ENCODE results near the gene GYS2. TPM values are rescaled to one million over a fixed set of nuclear protein-coding genes. Genes with fewer than 3 reads are reported as not detected.

GYS2 gene
- total and polyA plus RNA-seq, 3 donors from 2014 or later, result not detected

DNA sequence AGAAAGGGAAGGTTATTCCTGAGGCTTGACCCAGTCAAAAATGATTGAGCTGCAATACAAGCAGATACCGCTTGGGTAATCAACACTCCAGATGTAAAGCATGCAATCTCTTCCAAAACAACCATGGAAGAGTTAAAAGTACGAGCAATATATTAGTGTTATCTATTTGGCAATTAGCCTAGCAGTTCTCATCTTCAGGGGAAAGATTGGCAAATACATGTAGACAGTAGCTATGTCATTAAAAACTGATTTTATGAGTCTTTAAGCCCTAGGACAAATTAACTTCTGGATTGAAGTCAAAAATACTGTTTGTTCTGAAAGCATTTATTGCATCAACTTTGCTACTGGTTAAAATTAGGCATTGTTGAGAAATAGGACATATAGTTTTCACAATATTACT is 9.3 kb upstream of the GYS2 start:
- no peaks in the 10 kb centered on the region for H3K27me3 ChIP-seq
- no peaks in the 10 kb centered on the region for H3K4me1 ChIP-seq
- TF ChIP-seq POLR2A (IDR thresholded peaks at IDR 0.05), result no peak
- TF ChIP-seq, protein P1, sequence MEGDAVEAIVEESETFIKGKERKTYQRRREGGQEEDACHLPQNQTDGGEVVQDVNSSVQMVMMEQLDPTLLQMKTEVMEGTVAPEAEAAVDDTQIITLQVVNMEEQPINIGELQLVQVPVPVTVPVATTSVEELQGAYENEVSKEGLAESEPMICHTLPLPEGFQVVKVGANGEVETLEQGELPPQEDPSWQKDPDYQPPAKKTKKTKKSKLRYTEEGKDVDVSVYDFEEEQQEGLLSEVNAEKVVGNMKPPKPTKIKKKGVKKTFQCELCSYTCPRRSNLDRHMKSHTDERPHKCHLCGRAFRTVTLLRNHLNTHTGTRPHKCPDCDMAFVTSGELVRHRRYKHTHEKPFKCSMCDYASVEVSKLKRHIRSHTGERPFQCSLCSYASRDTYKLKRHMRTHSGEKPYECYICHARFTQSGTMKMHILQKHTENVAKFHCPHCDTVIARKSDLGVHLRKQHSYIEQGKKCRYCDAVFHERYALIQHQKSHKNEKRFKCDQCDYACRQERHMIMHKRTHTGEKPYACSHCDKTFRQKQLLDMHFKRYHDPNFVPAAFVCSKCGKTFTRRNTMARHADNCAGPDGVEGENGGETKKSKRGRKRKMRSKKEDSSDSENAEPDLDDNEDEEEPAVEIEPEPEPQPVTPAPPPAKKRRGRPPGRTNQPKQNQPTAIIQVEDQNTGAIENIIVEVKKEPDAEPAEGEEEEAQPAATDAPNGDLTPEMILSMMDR (IDR thresholded peaks at IDR 0.05), result no peak
- no peak overlapping the region for H3K4me3 ChIP-seq
- 47 to 71% methylated on average over 2 of the region's 2 CpGs for WGBS, 2 donors
- H3K9me3 ChIP-seq, result no peaks in the 10 kb centered on the region
- DNase-seq, result no peak
- H3K36me3 ChIP-seq (ENCODE audit: low read depth, missing control alignments), result no peaks in the 10 kb centered on the region
- H3K27ac ChIP-seq, result no peak overlapping the region
- intact Hi-C loops (cut with DNase I; ENCODE audit: low total_unique reads), result no loop called here

DNA sequence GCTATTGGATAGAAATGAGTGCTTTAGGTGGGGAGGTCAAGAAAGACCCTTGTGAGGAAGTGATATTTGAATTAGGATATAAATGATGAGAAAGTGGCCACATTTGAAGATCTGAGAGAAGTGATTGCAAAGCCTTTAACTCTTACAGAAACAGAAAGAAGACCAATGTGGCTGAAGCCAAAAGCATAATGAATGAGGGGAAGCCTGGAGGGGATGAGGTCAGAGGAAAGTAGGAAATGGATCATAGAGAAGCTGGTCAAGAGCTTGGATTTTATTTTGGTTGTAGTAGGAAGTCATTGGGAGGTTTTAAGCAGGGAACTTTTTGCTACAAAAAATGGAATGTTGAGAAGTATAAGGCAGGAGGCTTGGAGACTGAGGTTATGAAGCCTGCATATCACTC is 3.5 kb upstream of the GYS2 start:
- no peak for TF ChIP-seq POLR2A (IDR thresholded peaks at IDR 0.05)
- TF ChIP-seq, protein P1 (IDR thresholded peaks at IDR 0.05), result no peak
- no peaks in the 10 kb centered on the region for H3K4me1 ChIP-seq
- DNase-seq, result no peak
- H3K27ac ChIP-seq, result no peak overlapping the region
- H3K36me3 ChIP-seq (ENCODE audit: low read depth, missing control alignments), result no peaks in the 10 kb centered on the region
- no peak overlapping the region for H3K4me3 ChIP-seq
- H3K9me3 ChIP-seq, result no peaks in the 10 kb centered on the region
- no peaks in the 10 kb centered on the region for H3K27me3 ChIP-seq
- intact Hi-C loops (cut with DNase I; ENCODE audit: low total_unique reads), result no loop called here

DNA sequence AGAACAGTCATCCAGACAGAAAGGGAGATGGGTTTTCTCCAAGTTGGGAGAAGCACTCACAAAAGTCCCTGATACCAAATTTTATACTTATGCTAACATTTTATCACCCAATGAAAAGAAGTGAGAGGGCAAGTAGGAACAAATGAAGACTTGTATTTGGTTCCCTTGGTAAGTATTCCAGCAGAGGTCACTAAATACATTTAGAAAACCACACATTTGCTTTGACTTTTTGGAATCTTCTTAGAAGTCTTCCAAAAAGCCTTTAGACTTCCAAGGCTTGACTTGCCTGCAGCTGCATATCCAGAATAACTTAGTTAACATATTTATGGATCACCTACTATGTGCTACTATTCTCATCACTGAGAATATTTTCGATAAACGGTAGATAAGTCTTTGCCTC is 3.1 kb upstream of the GYS2 start:
- Histone ChIP-seq H3K36me3 (ENCODE audit: low read depth, missing control alignments) (no peaks in the 10 kb centered on the region), H3K9me3 (no peaks in the 10 kb centered on the region), H3K27ac (no peak overlapping the region), H3K4me3 (no peak overlapping the region), H3K27me3 (no peaks in the 10 kb centered on the region), H3K4me1 (no peaks in the 10 kb centered on the region)
- WGBS, 2 donors, result 78 to 86% methylated on average over 2 of the region's 2 CpGs
- DNase-seq, result no peak
- intact Hi-C loops (cut with DNase I; ENCODE audit: low total_unique reads), result no loop called here
- no peak for TF ChIP-seq POLR2A (IDR thresholded peaks at IDR 0.05)
- TF ChIP-seq, protein P1 (IDR thresholded peaks at IDR 0.05), result no peak

DNA sequence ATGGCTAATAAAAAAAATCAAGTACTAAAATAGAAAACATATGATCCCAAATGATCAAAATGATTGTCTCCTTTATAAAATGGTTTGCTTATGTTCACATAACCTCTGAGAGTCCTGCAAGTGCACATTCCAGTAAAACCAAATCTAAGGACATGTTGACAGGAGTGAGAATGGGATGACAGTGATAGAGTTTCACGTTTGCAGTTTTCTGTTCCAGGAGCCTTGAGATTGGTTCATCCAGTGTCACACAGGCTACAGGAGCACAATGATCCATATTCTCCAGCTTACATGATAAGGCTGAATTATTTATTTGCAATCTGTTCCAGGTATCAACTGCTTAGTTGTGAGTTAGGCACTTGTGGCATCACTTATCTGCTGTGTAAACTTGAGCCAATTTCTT is 1.5 kb upstream of the GYS2 start:
- Histone ChIP-seq H3K36me3 (ENCODE audit: low read depth, missing control alignments) (no peaks in the 10 kb centered on the region), H3K27me3 (no peaks in the 10 kb centered on the region), H3K4me1 (no peaks in the 10 kb centered on the region), H3K9me3 (no peaks in the 10 kb centered on the region), H3K4me3 (no peak overlapping the region), H3K27ac (no peak overlapping the region)
- TF ChIP-seq, protein P1 (IDR thresholded peaks at IDR 0.05), result no peak
- no peak for TF ChIP-seq POLR2A (IDR thresholded peaks at IDR 0.05)
- 66 to 85% methylated on average over 1 of the region's 1 CpG for WGBS, 2 donors
- DNase-seq, result no peak
- intact Hi-C loops (cut with DNase I; ENCODE audit: low total_unique reads), result no loop called here

DNA sequence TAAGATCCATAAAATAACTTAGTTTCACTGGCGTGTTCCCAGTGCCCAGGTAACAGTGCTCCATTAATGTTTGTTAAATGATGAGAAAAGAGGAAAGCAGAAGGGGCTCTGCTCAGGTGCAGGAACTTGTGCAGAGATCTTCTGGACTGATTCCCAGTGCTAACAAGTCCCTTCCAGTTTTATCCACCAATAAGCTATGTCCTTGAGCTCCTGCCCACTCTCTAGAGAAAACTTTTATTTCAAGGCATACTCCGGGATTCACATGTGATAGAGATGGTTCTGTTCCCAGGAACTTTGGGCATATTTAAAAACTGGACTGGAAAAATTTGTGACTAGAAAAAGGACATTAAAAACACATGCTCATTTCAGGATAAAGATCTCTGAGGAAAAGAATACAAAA is 1.9 kb downstream of the GYS2 start:
- intact Hi-C loops (cut with DNase I; ENCODE audit: low total_unique reads), result no loop called here
- Histone ChIP-seq H3K27me3 (no peaks in the 10 kb centered on the region), H3K36me3 (ENCODE audit: low read depth, missing control alignments) (no peaks in the 10 kb centered on the region), H3K27ac (no peak overlapping the region), H3K9me3 (no peaks in the 10 kb centered on the region), H3K4me1 (no peaks in the 10 kb centered on the region), H3K4me3 (no peak overlapping the region)
- WGBS, 2 donors, result 54 to 69% methylated on average over 2 of the region's 2 CpGs
- no peak for DNase-seq
- TF ChIP-seq, protein P1 (IDR thresholded peaks at IDR 0.05), result no peak
- no peak for TF ChIP-seq POLR2A (IDR thresholded peaks at IDR 0.05)
